Measurements from ENCODE around the gene TIGD6. TPM values are rescaled to one million over a fixed set of nuclear protein-coding genes. Genes with fewer than 3 reads are reported as not detected.

The TIGD6 gene
- total RNA-seq, 1 donor from 2014 or later, result 3.5 TPM

- H3K36me3 Mint-ChIP-seq (ENCODE audit: low read depth, unreplicated experiment), result peaks cover 54% of the 10 kb centered on the region
- no peak overlapping the region for H3K27ac Mint-ChIP-seq (ENCODE audit: unreplicated experiment)
- H3K9me3 Mint-ChIP-seq (ENCODE audit: unreplicated experiment), result no peaks in the 10 kb centered on the region
- no peak for DNase-seq (ENCODE audit: low spot score)
- no peaks in the 10 kb centered on the region for H3K4me1 Mint-ChIP-seq (ENCODE audit: unreplicated experiment)
- no peak overlapping the region for H3K4me3 Mint-ChIP-seq (ENCODE audit: unreplicated experiment)
- TF ChIP-seq, protein P1, sequence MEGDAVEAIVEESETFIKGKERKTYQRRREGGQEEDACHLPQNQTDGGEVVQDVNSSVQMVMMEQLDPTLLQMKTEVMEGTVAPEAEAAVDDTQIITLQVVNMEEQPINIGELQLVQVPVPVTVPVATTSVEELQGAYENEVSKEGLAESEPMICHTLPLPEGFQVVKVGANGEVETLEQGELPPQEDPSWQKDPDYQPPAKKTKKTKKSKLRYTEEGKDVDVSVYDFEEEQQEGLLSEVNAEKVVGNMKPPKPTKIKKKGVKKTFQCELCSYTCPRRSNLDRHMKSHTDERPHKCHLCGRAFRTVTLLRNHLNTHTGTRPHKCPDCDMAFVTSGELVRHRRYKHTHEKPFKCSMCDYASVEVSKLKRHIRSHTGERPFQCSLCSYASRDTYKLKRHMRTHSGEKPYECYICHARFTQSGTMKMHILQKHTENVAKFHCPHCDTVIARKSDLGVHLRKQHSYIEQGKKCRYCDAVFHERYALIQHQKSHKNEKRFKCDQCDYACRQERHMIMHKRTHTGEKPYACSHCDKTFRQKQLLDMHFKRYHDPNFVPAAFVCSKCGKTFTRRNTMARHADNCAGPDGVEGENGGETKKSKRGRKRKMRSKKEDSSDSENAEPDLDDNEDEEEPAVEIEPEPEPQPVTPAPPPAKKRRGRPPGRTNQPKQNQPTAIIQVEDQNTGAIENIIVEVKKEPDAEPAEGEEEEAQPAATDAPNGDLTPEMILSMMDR (IDR thresholded peaks at IDR 0.05; ENCODE audit: unreplicated experiment), result no peak
- no peaks in the 10 kb centered on the region for H3K27me3 Mint-ChIP-seq (ENCODE audit: unreplicated experiment)
These were observed 13.5 kb upstream of the TIGD6 start for GRCh38 chr5:150013931-150014330.

- TF ChIP-seq, protein P1 (IDR thresholded peaks at IDR 0.05; ENCODE audit: unreplicated experiment), result no peak
- Mint-ChIP-seq H3K27ac (ENCODE audit: unreplicated experiment) (no peak overlapping the region), H3K36me3 (ENCODE audit: low read depth, unreplicated experiment) (peaks cover 40% of the 10 kb centered on the region), H3K27me3 (ENCODE audit: unreplicated experiment) (no peaks in the 10 kb centered on the region), H3K4me1 (ENCODE audit: unreplicated experiment) (peaks cover under 1% of the 10 kb centered on the region), H3K9me3 (ENCODE audit: unreplicated experiment) (no peaks in the 10 kb centered on the region), H3K4me3 (ENCODE audit: unreplicated experiment) (no peak overlapping the region)
- no peak for DNase-seq (ENCODE audit: low spot score)
These were observed 9.4 kb upstream of the TIGD6 start for GRCh38 chr5:150009671-150010387.

GRCh38 chr5:150007050-150007449, 6.6 kb upstream of the TIGD6 start:
- Mint-ChIP-seq H3K36me3 (ENCODE audit: low read depth, unreplicated experiment) (peaks cover 24% of the 10 kb centered on the region), H3K4me1 (ENCODE audit: unreplicated experiment) (peaks cover 15% of the 10 kb centered on the region), H3K27ac (ENCODE audit: unreplicated experiment) (no peak overlapping the region), H3K4me3 (ENCODE audit: unreplicated experiment) (no peak overlapping the region), H3K27me3 (ENCODE audit: unreplicated experiment) (no peaks in the 10 kb centered on the region), H3K9me3 (ENCODE audit: unreplicated experiment) (no peaks in the 10 kb centered on the region)
- TF ChIP-seq, protein P1 (IDR thresholded peaks at IDR 0.05; ENCODE audit: unreplicated experiment), result no peak
- no peak for DNase-seq (ENCODE audit: low spot score)

DNA sequence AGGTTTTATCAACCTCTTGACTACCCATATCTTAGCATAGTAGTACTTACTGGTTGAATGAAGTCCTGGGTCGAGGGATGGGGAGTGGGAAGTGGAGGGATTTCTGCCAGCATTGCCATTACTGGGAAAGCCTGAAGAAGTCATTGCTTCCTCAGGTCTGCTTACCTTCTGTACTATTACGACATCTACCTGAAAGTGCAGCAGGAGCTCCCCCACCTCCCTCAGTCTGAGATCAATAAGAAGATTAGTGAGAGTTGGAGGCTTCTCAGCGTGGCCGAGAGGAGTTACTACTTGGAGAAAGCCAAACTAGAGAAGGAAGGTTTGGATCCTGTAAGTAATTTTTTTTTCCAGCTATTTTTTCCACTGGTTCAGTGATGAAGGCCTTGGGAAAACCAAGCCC, 5.9 kb upstream of the TIGD6 start:
- Mint-ChIP-seq H3K9me3 (ENCODE audit: unreplicated experiment) (no peaks in the 10 kb centered on the region), H3K27ac (ENCODE audit: unreplicated experiment) (no peak overlapping the region), H3K4me3 (ENCODE audit: unreplicated experiment) (no peak overlapping the region), H3K4me1 (ENCODE audit: unreplicated experiment) (peaks cover 21% of the 10 kb centered on the region), H3K36me3 (ENCODE audit: low read depth, unreplicated experiment) (peaks cover 25% of the 10 kb centered on the region), H3K27me3 (ENCODE audit: unreplicated experiment) (no peaks in the 10 kb centered on the region)
- TF ChIP-seq, protein P1 (IDR thresholded peaks at IDR 0.05; ENCODE audit: unreplicated experiment), result no peak
- no peak for DNase-seq (ENCODE audit: low spot score)

GRCh38 chr5:150001660-150002486, 1.4 kb upstream of the TIGD6 start:
- no peaks in the 10 kb centered on the region for H3K9me3 Mint-ChIP-seq (ENCODE audit: unreplicated experiment)
- H3K27me3 Mint-ChIP-seq (ENCODE audit: unreplicated experiment), result peaks cover 8% of the 10 kb centered on the region
- H3K36me3 Mint-ChIP-seq (ENCODE audit: low read depth, unreplicated experiment), result peaks cover 19% of the 10 kb centered on the region
- H3K27ac Mint-ChIP-seq (ENCODE audit: unreplicated experiment), result peak overlapping the region; percentile 90
- H3K4me3 Mint-ChIP-seq (ENCODE audit: unreplicated experiment), result peak overlapping the region; percentile 93
- TF ChIP-seq, protein P1 (IDR thresholded peaks at IDR 0.05; ENCODE audit: unreplicated experiment), result peak; percentile 75
- H3K4me1 Mint-ChIP-seq (ENCODE audit: unreplicated experiment), result peaks cover 36% of the 10 kb centered on the region
- DNase-seq (ENCODE audit: low spot score), result peak; percentile 38

Measured in endothelial cell (in vitro differentiated cells).